GM12891 (cell line): ENCODE measurements around the gene ASXL1.

Experiments used
- DNase-seq: peaks from one replicate; pipeline ENCODE4 v3.0.0; 2011; ENCODE audit warnings: low spot score; ENCODE audit not compliant: insufficient read length
- FAIRE-seq: peaks from 2 replicates; lab custom pipeline; 2011; peaks lifted over from hg19 to GRCh38; lab: Jason Lieb, UNC
- PAX5 ChIP-seq: IDR thresholded peaks from 2 replicates; pipeline ENCODE4 v1.6.1; 2011; ENCODE audit warnings: low read length, moderate library complexity, mild to moderate bottlenecking; ENCODE audit not compliant: insufficient read depth, severe bottlenecking
- POLR2A ChIP-seq: IDR thresholded peaks from 2 replicates; pipeline ENCODE4 v1.6.1; 2011; ENCODE audit warnings: low read depth, low read length, control low read depth
- POLR2AphosphoS5 ChIP-seq: IDR thresholded peaks from 2 replicates; pipeline ENCODE4 v1.6.1; 2011; ENCODE audit warnings: low read depth, low read length, control low read depth
- POU2F2 ChIP-seq: IDR thresholded peaks from 2 replicates; pipeline ENCODE4 v1.6.1; 2011; ENCODE audit warnings: low read depth, mild to moderate bottlenecking, control low read depth, low read length, moderate library complexity
- SPI1 ChIP-seq: IDR thresholded peaks from 2 replicates; pipeline ENCODE4 v1.6.1; 2011; ENCODE audit warnings: low read depth, low read length, control low read depth
- TAF1 ChIP-seq: IDR thresholded peaks from 2 replicates; pipeline ENCODE4 v1.6.1; 2011; ENCODE audit warnings: low read depth, low read length, control low read depth

Gene ASXL1

GRCh38 chr20:32439132-32439829, 81.2 kb downstream of the ASXL1 start:
- TF ChIP-seq SPI1 (no peak), POLR2A (no peak), PAX5 (no peak), POLR2AphosphoS5 (no peak), TAF1 (no peak), POU2F2 (no peak)
- DNase-seq (no peak), FAIRE-seq (no peak)

- FAIRE-seq: no peak
- no peak for DNase-seq
- TF ChIP-seq POLR2A (no peak), POLR2AphosphoS5 (no peak), SPI1 (no peak), PAX5 (no peak), POU2F2 (no peak), TAF1 (no peak)
Measured at GRCh38 chr20:32440069-32440757, 82.1 kb downstream of the ASXL1 start.

- DNase-seq: no peak
- no peak for FAIRE-seq
- TF ChIP-seq PAX5 (no peak), POU2F2 (no peak), SPI1 (no peak), POLR2AphosphoS5 (no peak), POLR2A (no peak), TAF1 (no peak)
Measured at GRCh38 chr20:32440758-32441078, 82.6 kb downstream of the ASXL1 start.

GRCh38 chr20:32441638-32442037, 83.5 kb downstream of the ASXL1 start:
- DNase-seq: no peak
- no peak for FAIRE-seq
- TF ChIP-seq POU2F2 (no peak), SPI1 (no peak), POLR2A (no peak), TAF1 (no peak), POLR2AphosphoS5 (no peak), PAX5 (no peak)

- FAIRE-seq (no peak), DNase-seq (no peak)
- TF ChIP-seq POLR2A (no peak), POLR2AphosphoS5 (no peak), PAX5 (no peak), POU2F2 (no peak)
Measured at GRCh38 chr20:32442630-32443373, 84.7 kb downstream of the ASXL1 start.

GRCh38 chr20:32443386-32443974, 85.3 kb downstream of the ASXL1 start:
- DNase-seq (no peak), FAIRE-seq (no peak)
- TF ChIP-seq TAF1: no peak
- TF ChIP-seq SPI1: no peak
- no peak for TF ChIP-seq POLR2AphosphoS5
- no peak for TF ChIP-seq POLR2A
- no peak for TF ChIP-seq PAX5
- no peak for TF ChIP-seq POU2F2

- no peak for FAIRE-seq
- TF ChIP-seq TAF1 (no peak), PAX5 (no peak), SPI1 (no peak), POU2F2 (no peak), POLR2A (no peak), POLR2AphosphoS5 (no peak)
- DNase-seq: no peak
Measured at GRCh38 chr20:32444474-32445220, 86.5 kb downstream of the ASXL1 start.

- FAIRE-seq (no peak), DNase-seq (no peak)
- no peak for TF ChIP-seq POLR2AphosphoS5
- TF ChIP-seq TAF1: no peak
- TF ChIP-seq PAX5: no peak
- no peak for TF ChIP-seq POU2F2
- TF ChIP-seq SPI1: peak; percentile 45
- TF ChIP-seq POLR2A: no peak
Measured at GRCh38 chr20:32445539-32446273, 87.6 kb downstream of the ASXL1 start.
